ENCODE results near the gene AFAP1L2.

The AFAP1L2 gene

GRCh38 chr10:114389426-114389825, 14.9 kb downstream of the AFAP1L2 start:
- DNase-seq (ENCODE audit: low read depth): no peak

GRCh38 chr10:114388275-114388674, 16.0 kb downstream of the AFAP1L2 start:
- no peak for DNase-seq (ENCODE audit: low read depth)

GRCh38 chr10:114387784-114388183, 16.5 kb downstream of the AFAP1L2 start:
- DNase-seq (ENCODE audit: low read depth): no peak

GRCh38 chr10:114386452-114386851, 17.9 kb downstream of the AFAP1L2 start:
- DNase-seq (ENCODE audit: low read depth): no peak

GRCh38 chr10:114385557-114385956, 18.7 kb downstream of the AFAP1L2 start:
- DNase-seq (ENCODE audit: low read depth): no peak

GRCh38 chr10:114384601-114385000, 19.7 kb downstream of the AFAP1L2 start:
- DNase-seq (ENCODE audit: low read depth): no peak

GRCh38 chr10:114384181-114384580, 20.1 kb downstream of the AFAP1L2 start:
- no peak for DNase-seq (ENCODE audit: low read depth)

GRCh38 chr10:114380797-114381196, 23.5 kb downstream of the AFAP1L2 start:
- no peak for DNase-seq (ENCODE audit: low read depth)

GRCh38 chr10:114380060-114380459, 24.2 kb downstream of the AFAP1L2 start:
- DNase-seq (ENCODE audit: low read depth): no peak

GRCh38 chr10:114379631-114380041, 24.7 kb downstream of the AFAP1L2 start:
- DNase-seq (ENCODE audit: low read depth): no peak

- DNase-seq (ENCODE audit: low read depth): no peak
Measured at GRCh38 chr10:114376523-114376922, 27.8 kb downstream of the AFAP1L2 start.

- DNase-seq (ENCODE audit: low read depth): no peak
Measured at GRCh38 chr10:114375047-114375446, 29.3 kb downstream of the AFAP1L2 start.

- no peak for DNase-seq (ENCODE audit: low read depth)
Measured at GRCh38 chr10:114374053-114374791, 30.1 kb downstream of the AFAP1L2 start.

GRCh38 chr10:114373631-114374030, 30.7 kb downstream of the AFAP1L2 start:
- no peak for DNase-seq (ENCODE audit: low read depth)

GRCh38 chr10:114372995-114373394, 31.3 kb downstream of the AFAP1L2 start:
- DNase-seq (ENCODE audit: low read depth): no peak

GRCh38 chr10:114372179-114372578, 32.1 kb downstream of the AFAP1L2 start:
- DNase-seq (ENCODE audit: low read depth): no peak

- no peak for DNase-seq (ENCODE audit: low read depth)
Measured at GRCh38 chr10:114370966-114371365, 33.3 kb downstream of the AFAP1L2 start.

- DNase-seq (ENCODE audit: low read depth): no peak
Measured at GRCh38 chr10:114370199-114370598, 34.1 kb downstream of the AFAP1L2 start.

GRCh38 chr10:114368057-114368391, 36.3 kb downstream of the AFAP1L2 start:
- no peak for DNase-seq (ENCODE audit: low read depth)

- DNase-seq (ENCODE audit: low read depth): no peak
Measured at GRCh38 chr10:114367351-114368056, 36.8 kb downstream of the AFAP1L2 start.

- no peak for DNase-seq (ENCODE audit: low read depth)
Measured at GRCh38 chr10:114364726-114365125, 39.6 kb downstream of the AFAP1L2 start.

- no peak for DNase-seq (ENCODE audit: low read depth)
Measured at GRCh38 chr10:114363745-114364454, 40.4 kb downstream of the AFAP1L2 start.

GRCh38 chr10:114362826-114363355, 41.4 kb downstream of the AFAP1L2 start:
- no peak for DNase-seq (ENCODE audit: low read depth)
